NCI-H748 (cell line): ENCODE data around the gene CRYL1.

Experiments
- DNase-seq: peaks from one replicate; lab custom pipeline; 2025; ENCODE audit not compliant: unreplicated experiment; lab: John Stamatoyannopoulos, UW

Gene CRYL1

GRCh38 chr13:20383058-20383457, 142.6 kb downstream of the CRYL1 start:
- DNase-seq, result peak; percentile 75

DNA sequence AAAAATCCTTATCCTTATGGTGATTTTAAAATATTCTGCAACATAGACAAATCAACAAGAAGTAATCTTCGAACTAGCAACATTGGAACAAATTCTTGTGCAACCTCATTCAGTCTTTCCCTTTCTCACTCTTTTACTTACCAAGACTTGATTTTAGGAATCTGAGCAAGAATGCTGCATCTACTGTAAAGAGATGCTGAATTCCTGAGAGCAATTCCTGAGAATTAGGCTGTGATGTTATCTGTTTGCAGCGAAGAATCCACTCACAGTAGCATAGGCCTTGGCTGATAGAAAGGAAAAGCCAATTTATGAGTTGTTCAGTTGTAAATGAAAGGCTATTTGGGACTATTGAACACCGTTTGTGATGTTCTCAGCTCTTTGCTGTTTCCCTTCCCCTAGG, 144.3 kb downstream of the CRYL1 start:
- no peak for DNase-seq

GRCh38 chr13:20378721-20379120, 146.9 kb downstream of the CRYL1 start:
- DNase-seq, result peak; percentile 60

- no peak for DNase-seq
These were observed 147.9 kb downstream of the CRYL1 start for GRCh38 chr13:20377720-20378119.

DNA sequence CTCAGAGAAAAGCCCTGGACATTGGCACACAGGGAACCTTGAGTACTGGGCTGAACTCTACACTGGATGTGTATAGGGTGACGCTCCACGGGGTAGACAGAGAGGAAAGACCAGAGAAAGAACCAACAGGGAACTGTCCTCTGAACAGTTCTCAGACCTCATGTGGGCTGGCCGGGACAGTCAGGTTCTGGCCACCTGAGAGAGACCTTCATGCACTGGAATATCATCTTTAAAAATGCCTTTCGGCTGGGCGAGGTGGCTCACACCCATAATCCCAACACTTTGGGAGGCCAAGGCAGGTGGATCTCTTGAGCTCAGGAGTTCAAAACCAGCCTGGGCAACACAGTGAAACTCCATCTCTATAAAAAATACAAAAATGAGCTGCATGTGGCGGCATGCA, 149.8 kb downstream of the CRYL1 start:
- no peak for DNase-seq

DNA sequence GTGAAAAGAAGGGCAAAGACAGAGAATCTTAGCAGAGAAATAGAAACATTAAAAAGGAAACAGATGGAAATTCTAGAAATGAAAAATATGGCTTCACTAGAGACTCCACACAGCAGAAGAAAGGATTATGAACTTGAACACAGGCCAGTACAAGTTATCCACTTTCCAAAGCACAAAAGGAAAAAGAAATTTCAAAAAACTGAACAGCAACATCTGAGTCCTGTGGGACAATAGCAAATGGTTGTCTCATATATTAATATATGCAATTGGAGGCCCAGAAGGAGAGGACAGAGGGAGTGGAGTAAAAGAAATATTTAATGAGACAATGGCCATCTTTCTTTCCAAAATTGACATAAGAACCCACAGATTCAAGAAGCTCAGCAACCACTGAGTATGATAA, 151.8 kb downstream of the CRYL1 start:
- DNase-seq, result no peak

GRCh38 chr13:20371825-20372224, 153.8 kb downstream of the CRYL1 start:
- no peak for DNase-seq

- no peak for DNase-seq
These were observed 154.7 kb downstream of the CRYL1 start for GRCh38 chr13:20370815-20371421.

GRCh38 chr13:20369886-20370361, 155.7 kb downstream of the CRYL1 start:
- no peak for DNase-seq

GRCh38 chr13:20366056-20366455, 159.6 kb downstream of the CRYL1 start:
- DNase-seq, result no peak

DNA sequence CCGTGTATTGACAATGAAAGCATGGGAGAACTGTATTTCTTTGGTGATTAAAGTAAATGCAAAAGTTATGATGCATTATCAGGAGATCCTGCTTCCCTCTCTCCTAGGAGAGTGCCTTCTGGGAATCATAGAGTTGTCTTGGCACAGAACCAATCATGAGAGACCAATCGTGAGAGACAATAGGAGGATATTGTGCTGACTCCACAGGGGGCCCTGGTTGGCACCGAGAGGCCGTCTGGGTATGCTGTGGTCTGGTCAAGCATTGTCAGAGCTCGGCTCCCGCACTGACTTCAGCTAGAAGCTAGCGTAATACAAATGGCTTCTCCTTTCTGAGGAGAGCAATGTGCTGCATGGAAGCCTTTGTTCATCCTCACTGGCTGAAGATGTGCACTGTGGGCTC, 162.1 kb downstream of the CRYL1 start:
- peak; percentile 67 for DNase-seq

GRCh38 chr13:20363172-20363571, 162.5 kb downstream of the CRYL1 start:
- DNase-seq, result no peak

DNA sequence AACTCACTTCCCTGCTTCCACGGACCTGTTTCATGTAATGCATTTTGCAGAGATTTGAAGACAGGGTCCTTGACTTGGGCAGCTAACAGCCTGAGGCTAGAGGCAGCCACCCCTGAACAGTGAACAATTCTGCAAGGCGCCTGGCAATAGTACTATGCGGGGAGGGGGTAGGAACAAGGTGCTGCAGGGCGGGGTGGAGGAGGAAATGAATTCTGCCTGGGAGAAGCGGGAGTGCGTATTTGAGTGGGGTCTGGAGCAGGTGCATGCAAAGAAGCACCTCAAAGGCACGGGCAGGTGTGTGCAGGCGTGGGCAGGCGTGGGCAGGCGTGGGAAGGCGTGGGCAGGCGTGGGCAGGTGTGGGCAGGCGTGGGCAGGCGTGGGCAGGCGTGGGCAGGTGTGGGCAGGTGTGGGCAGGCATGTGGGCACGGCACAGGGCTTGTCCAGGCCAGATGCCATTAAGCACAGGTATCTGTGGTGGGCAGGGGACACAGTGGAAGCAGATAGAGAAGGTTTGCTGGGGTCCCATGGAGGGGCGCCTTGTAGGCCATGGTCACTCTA, 163.1 kb downstream of the CRYL1 start:
- DNase-seq, result peak; percentile 56

- DNase-seq, result no peak
These were observed 164.7 kb downstream of the CRYL1 start for GRCh38 chr13:20360835-20361412.

DNA sequence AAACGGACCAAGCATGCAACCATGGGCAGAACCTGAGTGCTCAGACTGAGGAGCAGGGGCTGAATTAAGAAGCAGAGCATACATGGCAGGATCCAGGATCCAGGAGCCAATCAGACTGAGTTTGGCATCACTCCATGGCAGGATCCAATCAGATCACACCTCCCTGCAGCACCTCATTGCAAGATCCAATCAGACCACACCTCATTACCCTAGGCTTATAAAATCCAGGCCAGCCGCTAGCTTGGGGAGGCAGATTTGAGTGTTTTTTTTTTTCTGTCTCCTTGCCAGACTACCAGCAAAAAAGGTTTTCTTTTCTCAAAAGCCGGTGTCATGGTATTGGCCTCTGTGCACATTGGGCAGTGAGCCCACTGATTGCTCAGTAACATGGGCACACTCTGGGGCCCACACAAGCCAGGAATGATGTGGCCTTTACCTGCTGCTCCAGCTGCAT, 165.6 kb downstream of the CRYL1 start:
- DNase-seq, result no peak

GRCh38 chr13:20359335-20359734, 166.3 kb downstream of the CRYL1 start:
- no peak for DNase-seq

DNA sequence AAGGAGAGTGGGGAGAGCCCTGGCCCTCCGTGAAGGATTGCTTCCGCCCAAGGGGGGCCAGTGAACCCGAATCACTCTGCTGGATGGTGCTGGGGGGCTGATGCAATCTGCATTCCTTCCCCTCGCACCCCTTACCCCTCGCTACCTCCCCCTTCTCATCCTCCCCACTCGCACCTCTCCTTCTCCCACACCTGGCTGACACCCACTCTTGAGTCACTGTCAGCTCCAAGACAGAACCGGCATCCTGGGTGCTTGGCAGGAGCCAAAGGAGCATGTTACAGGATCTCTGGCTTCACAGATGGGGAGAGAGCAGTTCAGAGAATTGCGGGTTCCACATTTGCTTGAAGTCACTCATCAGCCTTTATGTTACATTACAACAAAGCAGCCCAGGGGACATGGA, 167.6 kb downstream of the CRYL1 start:
- DNase-seq, result no peak

- DNase-seq, result no peak
These were observed 169.2 kb downstream of the CRYL1 start for GRCh38 chr13:20356444-20356843.

- DNase-seq, result no peak
These were observed 170.9 kb downstream of the CRYL1 start for GRCh38 chr13:20354722-20355121.

DNA sequence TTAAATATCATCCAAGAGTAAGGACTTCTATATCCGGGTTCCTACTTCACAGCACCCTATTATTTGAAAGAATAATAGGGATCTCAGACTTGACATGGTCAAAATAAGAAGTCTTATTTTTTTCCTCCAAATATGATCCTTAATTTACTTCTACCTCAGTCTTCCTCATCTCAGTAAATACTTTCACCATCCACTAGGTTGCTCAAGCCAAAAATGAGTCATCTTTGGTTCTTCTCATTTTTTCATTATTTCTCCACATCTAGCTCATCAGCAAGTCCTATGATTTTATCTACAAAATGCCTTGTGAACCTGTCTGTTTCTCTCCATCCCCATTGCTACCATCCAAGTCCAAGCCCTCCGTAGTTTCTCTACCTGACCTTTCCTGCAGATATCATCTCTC, 171.7 kb downstream of the CRYL1 start:
- DNase-seq, result no peak
